GM12878 (cell line): ENCODE data around the gene GSG1L. TPM values are rescaled to one million over a fixed set of nuclear protein-coding genes. Genes with fewer than 3 reads are reported as not detected.

Experiments
- ATAC-seq: fragments of 200-7000 bp; cut with Tn5 transposase; 3 replicates; pipeline ENCODE4 v1.9.1; 2020; ENCODE audit warnings: mild to moderate bottlenecking, moderate library complexity
- BruUV-seq: library from RNA; stranded (reverse); fragments of 400-500 nt; replicated peaks from 2 replicates; lab custom pipeline; 2021; lab: Mats Ljungman, UMichigan
- CTCF ChIA-PET: fragments of 300-600 bp; sonication (Branson Sonifier 250); formaldehyde crosslinking; extraction: SDS; loops from one replicate; lab custom pipeline; 2021; ENCODE audit warnings: inconsistent platforms; lab: Yijun Ruan, JAX
- POLR2A ChIA-PET: fragments of 350-600 bp; formaldehyde crosslinking; extraction: SDS; loops from one replicate; lab custom pipeline; 2021; ENCODE audit warnings: inconsistent platforms; lab: Charles Lee
- RAD21 ChIA-PET: fragments of 300-600 bp; sonication (Branson Sonifier 250); formaldehyde crosslinking; loops from one replicate; lab custom pipeline; 2023; ENCODE audit warnings: antibody characterized with exemption; ENCODE audit not compliant: unreplicated experiment; lab: Charles Lee
- SMC1A ChIA-PET: fragments of 300-600 bp; sonication (Branson Sonifier 250); formaldehyde crosslinking; loops from one replicate; lab custom pipeline; 2023; ENCODE audit not compliant: unreplicated experiment, uncharacterized antibody; lab: Charles Lee
- DNase-seq: peaks from one replicate; pipeline ENCODE4 v3.0.0-alpha.2; 2011; ENCODE audit warnings: low read depth, low spot score
- FAIRE-seq: peaks from 3 replicates; lab custom pipeline; 2011; peaks lifted over from hg19 to GRCh38; lab: Jason Lieb, UNC
- H2AFZ ChIP-seq: 2 replicates; pipeline ENCODE4 v1.6.0; 2011; ENCODE audit warnings: low read depth, low read length, control low read depth; ENCODE audit not compliant: control insufficient read depth
- H3K27ac ChIP-seq: 2 replicates; pipeline ENCODE4 v1.5.1; 2011; ENCODE audit warnings: control low read depth; ENCODE audit not compliant: control insufficient read depth, insufficient read depth
- H3K27me3 ChIP-seq, 2 experiments: replicated peaks in 1 of 2; 2 replicates each; pipeline versions ENCODE4 v1.6.0 to v1.6.1; 2011; ENCODE audit warnings: low read length in 1 of 2; ENCODE audit not compliant: control insufficient read depth in 2 of 2, insufficient read depth in 2 of 2
- H3K36me3 ChIP-seq, 2 experiments: 2 replicates each; pipeline ENCODE4 v1.5.1; 2011; ENCODE audit warnings: low read length in 1 of 2; ENCODE audit not compliant: control insufficient read depth in 2 of 2, insufficient read depth in 2 of 2
- H3K4me1 ChIP-seq: 2 replicates; pipeline ENCODE4 v1.6.1; 2011; ENCODE audit warnings: mild to moderate bottlenecking, low read length, moderate library complexity, mixed read lengths; ENCODE audit not compliant: control insufficient read depth, insufficient read depth
- H3K4me2 ChIP-seq: 2 replicates; pipeline ENCODE4 v1.6.0; 2011; ENCODE audit warnings: control low read depth; ENCODE audit not compliant: control insufficient read depth, insufficient read depth
- H3K4me3 ChIP-seq: fragments of 200-600 bp; sonication (generic); 2 replicates; pipeline ENCODE4 v1.5.1; 2016
- H3K79me2 ChIP-seq: 2 replicates; pipeline ENCODE4 v1.6.0; 2011; ENCODE audit warnings: low read length; ENCODE audit not compliant: control insufficient read depth, insufficient read depth
- H3K9ac ChIP-seq: 2 replicates; pipeline ENCODE4 v1.8.0; 2011; ENCODE audit warnings: low read length, control low read depth, mixed read lengths; ENCODE audit not compliant: control insufficient read depth, insufficient read depth
- H3K9me3 ChIP-seq: replicated peaks from 3 replicates; pipeline ENCODE4 v1.5.1; 2011; ENCODE audit warnings: mild to moderate bottlenecking, low read length; ENCODE audit not compliant: control insufficient read depth, insufficient read depth
- H4K20me1 ChIP-seq: 2 replicates; pipeline ENCODE4 v1.6.0; 2011; ENCODE audit not compliant: control insufficient read depth, insufficient read depth
- DPF2 ChIP-seq: fragments of 450-650 bp; IDR thresholded peaks from 2 replicates; pipeline ENCODE4 v1.6.1; 2017; ENCODE audit warnings: mild to moderate bottlenecking
- EED ChIP-seq: sonication (generic); IDR thresholded peaks from 2 replicates; pipeline ENCODE4 v1.6.1; 2016; ENCODE audit warnings: antibody characterized with exemption, low read depth
- FOXM1 ChIP-seq: IDR thresholded peaks from 2 replicates; pipeline ENCODE4 v1.6.1; 2012; ENCODE audit warnings: low read depth, mild to moderate bottlenecking, inconsistent platforms, low read length, moderate library complexity
- IKZF2 ChIP-seq, 2 experiments: fragments of 450-650 bp; IDR thresholded peaks; 2 replicates each; pipeline ENCODE4 v1.6.1; 2017; ENCODE audit warnings: mild to moderate bottlenecking in 2 of 2, moderate library complexity in 2 of 2
- NR2F1 ChIP-seq: fragments of 450-650 bp; conservative IDR thresholded peaks from 2 replicates; pipeline ENCODE4 v1.6.1; 2017; ENCODE audit warnings: mild to moderate bottlenecking
- SMAD5 ChIP-seq: IDR thresholded peaks from 2 replicates; pipeline ENCODE4 v1.6.1; 2016; ENCODE audit warnings: antibody characterized with exemption, low read depth
- TBL1XR1 ChIP-seq: IDR thresholded peaks from 2 replicates; pipeline ENCODE4 v1.6.1; 2012; ENCODE audit warnings: low read depth, low read length, improper control_type of control experiment
- WGBS: methylation state at CpG from one replicate; pipeline ENCODE4 v1.1.6; 2016; ENCODE audit warnings: low lambda C conversion rate; ENCODE audit not compliant: insufficient replicate concordance, insufficient coverage; ENCODE audit errors: missing lambda C conversion rate; 5-methylcytosine and 5-hydroxymethylcytosine counted together
- in situ Hi-C: fragments of 300-500 bp; cut with MboI; formaldehyde crosslinking; loops from 9 replicates; pipeline ENCODE4 v1.14.3; 2018; ENCODE audit warnings: mixed read lengths
- intact Hi-C: fragments of 100-400 bp; cut with micrococcal nuclease; formaldehyde crosslinking; loops from one replicate; pipeline ENCODE4 v1.14.2; 2022; ENCODE audit not compliant: unreplicated experiment
- polyA plus RNA-seq, 11 experiments: library from polyadenylated mRNA; depleted of rRNA in 4 of 11; unstranded in 6 of 11; stranded (reverse) in 5 of 11; fragments of >200 nt; fragmentation: Nextera tagmentation in 4 of 11; fragmentation: Illumina TruSeq in 1 of 11; extraction: Ambion mirVana in 4 of 11; extraction: Trizol in 1 of 11; gene quantifications; 1 replicate in 1 of 11; 2 replicates in 10 of 11; pipeline versions ENCODE4 v1.2.1 to v1.2.3, GENCODE V29; 2011 to 2016; ENCODE audit warnings: inconsistent platforms in 2 of 11, missing spikeins in 2 of 11, low read depth in 1 of 11
- total RNA-seq, 4 experiments: library from RNA; depleted of rRNA in 3 of 4; stranded (reverse); fragments of >200 nt in 3 of 4; fragmentation: Illumina TruSeq in 1 of 4; extraction: Trizol in 1 of 4; gene quantifications; 2 replicates each; pipeline versions ENCODE4 v1.2.1 to v1.2.3, GENCODE V29; 2013 to 2021
- TF ChIP-seq, protein P1 (sequence below): fragments of 450-650 bp; formaldehyde crosslinking; IDR thresholded peaks from 2 replicates; pipeline ENCODE4 v1.4.0; 2020; ENCODE audit warnings: mild to moderate bottlenecking, moderate library complexity
- TF ChIP-seq, protein P2 (sequence below): fragments of 450-650 bp; IDR thresholded peaks from 2 replicates; pipeline ENCODE4 v1.6.1; 2016; ENCODE audit warnings: mild to moderate bottlenecking, moderate library complexity, borderline replicate concordance

GSG1L gene
- total and polyA plus RNA-seq, 10 of the 15 experiments (the other 5 are each of a cell fraction or from before 2014, with no cell fraction given): not detected

GRCh38 chr16:27839419-27839818, 224.1 kb downstream of the GSG1L start (continued):
- TF ChIP-seq TBL1XR1: no peak
- no peak for TF ChIP-seq SMAD5
- TF ChIP-seq FOXM1: no peak
- TF ChIP-seq NR2F1: no peak

DNA sequence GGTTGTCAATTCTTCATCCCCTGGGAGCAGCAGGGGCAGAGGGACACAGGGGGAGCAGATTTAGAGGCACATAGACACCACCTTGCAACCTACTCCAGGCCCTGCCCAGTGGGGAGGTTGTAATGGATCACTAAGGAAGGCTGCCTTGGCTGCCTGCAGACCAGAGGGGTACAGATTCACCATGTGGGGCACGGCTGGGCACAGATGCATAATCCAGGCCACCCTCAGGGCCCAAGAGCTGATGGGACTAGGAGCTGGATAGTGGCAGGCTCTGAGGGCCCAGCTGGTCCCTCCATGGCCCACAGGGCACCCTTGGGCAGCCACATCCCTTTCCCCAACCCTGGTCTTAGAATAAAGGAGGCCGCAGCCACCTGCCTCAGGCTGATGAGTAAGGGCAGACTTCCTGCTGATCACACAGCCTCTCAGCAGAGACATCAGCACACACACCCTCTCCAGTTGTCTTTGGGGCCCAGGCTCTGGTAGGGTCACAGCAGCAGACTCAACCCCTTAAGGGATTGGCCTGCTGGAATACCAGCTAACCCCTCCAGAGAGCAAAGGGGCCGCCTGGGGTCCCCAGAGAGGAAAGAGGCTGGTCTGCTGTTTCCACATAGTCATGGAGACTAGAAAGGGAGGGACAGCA, 224.9 kb downstream of the GSG1L start:
- ChIA-PET POLR2A (no interaction called here), SMC1A (no interaction called here), RAD21 (no interaction called here), CTCF (no interaction called here)
- FAIRE-seq: no peak
- H3K4me1 ChIP-seq: no peaks in the 10 kb centered on the region
- intact Hi-C loops: no loop called here
- ATAC-seq: no peak
- H3K79me2 ChIP-seq: no peaks in the 10 kb centered on the region
- no TSS peak for BruUV-seq
- no peaks in the 10 kb centered on the region for H3K27me3 ChIP-seq
- no peak for TF ChIP-seq TBL1XR1
- TF ChIP-seq EED: no peak
- TF ChIP-seq, protein P1, sequence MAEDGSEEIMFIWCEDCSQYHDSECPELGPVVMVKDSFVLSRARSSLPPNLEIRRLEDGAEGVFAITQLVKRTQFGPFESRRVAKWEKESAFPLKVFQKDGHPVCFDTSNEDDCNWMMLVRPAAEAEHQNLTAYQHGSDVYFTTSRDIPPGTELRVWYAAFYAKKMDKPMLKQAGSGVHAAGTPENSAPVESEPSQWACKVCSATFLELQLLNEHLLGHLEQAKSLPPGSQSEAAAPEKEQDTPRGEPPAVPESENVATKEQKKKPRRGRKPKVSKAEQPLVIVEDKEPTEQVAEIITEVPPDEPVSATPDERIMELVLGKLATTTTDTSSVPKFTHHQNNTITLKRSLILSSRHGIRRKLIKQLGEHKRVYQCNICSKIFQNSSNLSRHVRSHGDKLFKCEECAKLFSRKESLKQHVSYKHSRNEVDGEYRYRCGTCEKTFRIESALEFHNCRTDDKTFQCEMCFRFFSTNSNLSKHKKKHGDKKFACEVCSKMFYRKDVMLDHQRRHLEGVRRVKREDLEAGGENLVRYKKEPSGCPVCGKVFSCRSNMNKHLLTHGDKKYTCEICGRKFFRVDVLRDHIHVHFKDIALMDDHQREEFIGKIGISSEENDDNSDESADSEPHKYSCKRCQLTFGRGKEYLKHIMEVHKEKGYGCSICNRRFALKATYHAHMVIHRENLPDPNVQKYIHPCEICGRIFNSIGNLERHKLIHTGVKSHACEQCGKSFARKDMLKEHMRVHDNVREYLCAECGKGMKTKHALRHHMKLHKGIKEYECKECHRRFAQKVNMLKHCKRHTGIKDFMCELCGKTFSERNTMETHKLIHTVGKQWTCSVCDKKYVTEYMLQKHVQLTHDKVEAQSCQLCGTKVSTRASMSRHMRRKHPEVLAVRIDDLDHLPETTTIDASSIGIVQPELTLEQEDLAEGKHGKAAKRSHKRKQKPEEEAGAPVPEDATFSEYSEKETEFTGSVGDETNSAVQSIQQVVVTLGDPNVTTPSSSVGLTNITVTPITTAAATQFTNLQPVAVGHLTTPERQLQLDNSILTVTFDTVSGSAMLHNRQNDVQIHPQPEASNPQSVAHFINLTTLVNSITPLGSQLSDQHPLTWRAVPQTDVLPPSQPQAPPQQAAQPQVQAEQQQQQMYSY (CRISPR knock-in tag): no peak
- TF ChIP-seq, protein P2, sequence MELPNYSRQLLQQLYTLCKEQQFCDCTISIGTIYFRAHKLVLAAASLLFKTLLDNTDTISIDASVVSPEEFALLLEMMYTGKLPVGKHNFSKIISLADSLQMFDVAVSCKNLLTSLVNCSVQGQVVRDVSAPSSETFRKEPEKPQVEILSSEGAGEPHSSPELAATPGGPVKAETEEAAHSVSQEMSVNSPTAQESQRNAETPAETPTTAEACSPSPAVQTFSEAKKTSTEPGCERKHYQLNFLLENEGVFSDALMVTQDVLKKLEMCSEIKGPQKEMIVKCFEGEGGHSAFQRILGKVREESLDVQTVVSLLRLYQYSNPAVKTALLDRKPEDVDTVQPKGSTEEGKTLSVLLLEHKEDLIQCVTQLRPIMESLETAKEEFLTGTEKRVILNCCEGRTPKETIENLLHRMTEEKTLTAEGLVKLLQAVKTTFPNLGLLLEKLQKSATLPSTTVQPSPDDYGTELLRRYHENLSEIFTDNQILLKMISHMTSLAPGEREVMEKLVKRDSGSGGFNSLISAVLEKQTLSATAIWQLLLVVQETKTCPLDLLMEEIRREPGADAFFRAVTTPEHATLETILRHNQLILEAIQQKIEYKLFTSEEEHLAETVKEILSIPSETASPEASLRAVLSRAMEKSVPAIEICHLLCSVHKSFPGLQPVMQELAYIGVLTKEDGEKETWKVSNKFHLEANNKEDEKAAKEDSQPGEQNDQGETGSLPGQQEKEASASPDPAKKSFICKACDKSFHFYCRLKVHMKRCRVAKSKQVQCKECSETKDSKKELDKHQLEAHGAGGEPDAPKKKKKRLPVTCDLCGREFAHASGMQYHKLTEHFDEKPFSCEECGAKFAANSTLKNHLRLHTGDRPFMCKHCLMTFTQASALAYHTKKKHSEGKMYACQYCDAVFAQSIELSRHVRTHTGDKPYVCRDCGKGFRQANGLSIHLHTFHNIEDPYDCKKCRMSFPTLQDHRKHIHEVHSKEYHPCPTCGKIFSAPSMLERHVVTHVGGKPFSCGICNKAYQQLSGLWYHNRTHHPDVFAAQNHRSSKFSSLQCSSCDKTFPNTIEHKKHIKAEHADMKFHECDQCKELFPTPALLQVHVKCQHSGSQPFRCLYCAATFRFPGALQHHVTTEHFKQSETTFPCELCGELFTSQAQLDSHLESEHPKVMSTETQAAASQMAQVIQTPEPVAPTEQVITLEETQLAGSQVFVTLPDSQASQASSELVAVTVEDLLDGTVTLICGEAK: no peak
- no peak for TF ChIP-seq IKZF2 (IDR thresholded peaks at IDR 0.05)
- TF ChIP-seq DPF2: no peak
- no peak overlapping the region for H2AFZ ChIP-seq
- WGBS: 19% methylated on average over 3 of the region's 3 CpGs
- H3K4me3 ChIP-seq: no peak overlapping the region
- H3K27ac ChIP-seq: no peak overlapping the region
- in situ Hi-C loops: no loop called here
- H3K9me3 ChIP-seq: no peaks in the 10 kb centered on the region
- no peaks in the 10 kb centered on the region for H4K20me1 ChIP-seq
- H3K9ac ChIP-seq: no peak overlapping the region
- no peak overlapping the region for H3K4me2 ChIP-seq
- no peaks in the 10 kb centered on the region for H3K36me3 ChIP-seq
- DNase-seq: no peak
